GM19035 (cell line): ENCODE results near the gene XRCC3.

Source experiments
- ATAC-seq: cut with Tn5 transposase; IDR thresholded peaks from one replicate; pipeline ENCODE4 v1.9.1; 2021; ENCODE audit not compliant: unreplicated experiment

The XRCC3 gene

DNA sequence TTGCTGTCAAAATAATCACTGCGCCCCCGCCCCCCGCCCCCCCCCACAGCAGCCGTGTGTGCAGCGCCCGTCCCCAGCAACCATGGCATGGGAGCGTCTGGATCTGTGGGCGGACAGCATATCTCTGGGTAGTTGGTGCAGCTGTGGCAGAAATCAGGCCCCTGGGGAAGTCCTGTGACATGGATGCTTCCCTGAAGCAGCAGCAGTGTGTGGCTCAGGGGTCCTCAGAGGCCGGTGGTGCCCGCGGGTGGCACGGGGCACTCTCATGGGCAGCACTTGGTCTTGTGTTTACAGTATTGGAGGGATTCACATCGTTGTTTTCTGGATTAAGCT is 19.2 kb downstream of the XRCC3 start:
- ATAC-seq, result no peak

GRCh38 chr14:103695296-103696069 is 19.8 kb downstream of the XRCC3 start:
- no peak for ATAC-seq

- no peak for ATAC-seq
Measured at GRCh38 chr14:103694572-103695026, 20.7 kb downstream of the XRCC3 start.

DNA sequence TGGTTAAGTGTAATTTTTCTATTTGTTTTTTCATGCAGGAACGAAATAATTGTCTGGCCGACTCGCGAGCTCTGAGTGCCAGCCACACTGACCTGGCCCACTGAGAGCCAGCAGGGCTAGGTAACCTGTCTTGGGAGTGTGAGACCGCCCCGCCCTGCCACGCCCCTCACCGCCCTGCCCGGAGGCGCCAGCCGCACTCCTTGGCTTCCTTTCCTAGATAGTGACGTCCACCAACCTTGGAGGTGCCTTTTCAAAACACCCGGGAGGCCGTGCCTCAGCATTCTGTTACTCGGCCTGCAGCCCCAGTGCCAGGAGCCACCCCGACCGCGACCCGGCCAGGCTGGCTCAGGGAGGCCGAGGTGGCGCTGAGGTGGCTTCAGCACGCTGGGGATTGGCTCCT is 21.7 kb downstream of the XRCC3 start:
- no peak for ATAC-seq

- ATAC-seq, result no peak
Measured at GRCh38 chr14:103692871-103693270, 22.4 kb downstream of the XRCC3 start.

DNA sequence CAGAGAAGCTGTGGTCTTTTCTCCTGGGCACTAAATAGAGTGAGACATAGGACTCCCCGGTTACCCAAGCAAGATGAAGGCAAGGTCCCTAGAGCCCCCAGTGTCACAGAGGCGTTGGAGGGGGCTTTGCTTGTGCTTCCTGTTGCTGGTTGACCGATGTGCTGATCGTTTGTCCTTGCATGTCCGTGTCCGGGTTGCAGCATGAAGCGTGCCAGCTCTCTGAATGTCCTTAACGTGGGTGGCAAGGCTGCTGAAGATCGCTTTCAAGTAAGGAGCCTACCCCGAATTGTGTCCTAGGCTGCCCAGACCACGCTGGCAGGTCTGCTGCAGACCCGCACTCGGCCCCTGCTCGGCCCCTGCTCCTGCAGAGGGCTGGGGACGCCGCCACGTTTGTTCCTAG is 23.1 kb downstream of the XRCC3 start:
- ATAC-seq, result peak; percentile 22

DNA sequence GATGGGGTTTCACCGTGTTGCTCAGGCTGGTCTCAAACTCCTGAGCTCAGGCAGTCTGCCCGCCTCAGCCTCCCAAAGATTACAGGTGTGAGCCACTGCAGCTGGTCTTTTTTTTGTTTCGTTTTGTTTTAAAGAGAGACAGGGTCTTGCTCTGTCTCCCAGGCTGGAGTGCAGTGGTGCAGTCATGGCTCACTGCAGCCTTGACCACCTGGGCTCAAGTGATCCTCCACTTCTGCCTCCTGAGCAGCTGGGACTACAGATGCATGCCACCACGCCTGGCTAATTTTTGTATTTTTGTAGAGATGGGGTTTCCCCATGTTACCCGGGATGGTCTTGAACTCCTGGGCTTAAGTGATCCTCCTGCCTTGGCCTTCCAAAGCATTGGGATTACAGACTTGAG is 23.6 kb downstream of the XRCC3 start:
- ATAC-seq, result peak; percentile 41

DNA sequence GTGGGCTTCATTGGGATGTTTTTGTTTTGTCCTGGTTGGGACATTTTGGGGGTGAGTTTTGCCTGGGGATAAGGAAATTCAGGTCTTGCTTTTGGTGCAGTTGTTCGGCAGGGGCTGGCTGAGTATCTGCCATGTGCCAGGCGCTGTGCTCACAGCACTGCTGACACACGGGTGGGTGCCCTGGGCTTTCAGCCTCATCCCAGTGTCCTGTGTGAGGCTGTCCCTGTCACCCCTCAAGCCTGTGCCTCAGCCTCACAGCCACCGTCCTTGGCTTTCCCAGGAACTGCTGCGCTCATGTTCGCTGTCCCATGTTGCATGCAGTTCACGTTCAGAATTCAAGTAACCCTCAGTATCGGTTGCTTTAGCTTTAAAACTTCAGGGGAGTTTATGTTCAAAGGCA is 24.9 kb downstream of the XRCC3 start:
- ATAC-seq, result no peak

GRCh38 chr14:103688906-103689902 is 26.0 kb downstream of the XRCC3 start:
- peak; percentile 53 for ATAC-seq

- ATAC-seq, result no peak
Measured at GRCh38 chr14:103688441-103688840, 26.8 kb downstream of the XRCC3 start.

GRCh38 chr14:103687712-103688111 is 27.5 kb downstream of the XRCC3 start:
- ATAC-seq, result no peak

DNA sequence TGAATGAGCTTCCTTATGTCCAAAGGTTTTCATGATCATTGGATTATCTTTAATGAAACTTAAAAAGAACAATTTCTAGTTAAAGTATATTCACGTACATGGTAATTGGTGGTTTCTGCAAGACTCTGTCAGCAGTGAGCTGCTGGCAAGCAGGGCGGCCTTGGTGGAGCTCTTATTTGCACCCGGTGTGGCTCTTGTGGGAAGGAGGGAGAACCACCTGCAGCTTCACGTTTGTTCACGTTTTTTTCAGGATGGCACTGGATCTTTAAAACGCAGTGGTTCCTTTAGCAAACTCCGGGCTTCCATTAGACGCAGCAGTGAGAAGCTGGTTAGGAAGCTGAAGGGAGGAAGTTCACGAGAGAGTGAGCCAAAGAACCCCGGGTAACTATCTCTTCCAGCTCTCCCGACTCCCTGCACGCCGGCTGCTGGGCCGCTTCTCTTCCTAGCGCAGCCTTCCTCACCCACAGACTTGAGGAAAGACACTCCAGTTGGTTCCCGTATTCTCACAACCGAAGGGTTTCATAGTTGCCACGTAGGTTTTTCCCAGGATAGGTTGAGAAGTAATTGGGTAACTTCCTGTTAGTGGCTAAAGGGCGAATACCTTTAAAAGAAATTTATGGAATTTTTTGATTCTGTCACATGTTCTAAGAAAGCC is 28.3 kb downstream of the XRCC3 start:
- ATAC-seq, result no peak

DNA sequence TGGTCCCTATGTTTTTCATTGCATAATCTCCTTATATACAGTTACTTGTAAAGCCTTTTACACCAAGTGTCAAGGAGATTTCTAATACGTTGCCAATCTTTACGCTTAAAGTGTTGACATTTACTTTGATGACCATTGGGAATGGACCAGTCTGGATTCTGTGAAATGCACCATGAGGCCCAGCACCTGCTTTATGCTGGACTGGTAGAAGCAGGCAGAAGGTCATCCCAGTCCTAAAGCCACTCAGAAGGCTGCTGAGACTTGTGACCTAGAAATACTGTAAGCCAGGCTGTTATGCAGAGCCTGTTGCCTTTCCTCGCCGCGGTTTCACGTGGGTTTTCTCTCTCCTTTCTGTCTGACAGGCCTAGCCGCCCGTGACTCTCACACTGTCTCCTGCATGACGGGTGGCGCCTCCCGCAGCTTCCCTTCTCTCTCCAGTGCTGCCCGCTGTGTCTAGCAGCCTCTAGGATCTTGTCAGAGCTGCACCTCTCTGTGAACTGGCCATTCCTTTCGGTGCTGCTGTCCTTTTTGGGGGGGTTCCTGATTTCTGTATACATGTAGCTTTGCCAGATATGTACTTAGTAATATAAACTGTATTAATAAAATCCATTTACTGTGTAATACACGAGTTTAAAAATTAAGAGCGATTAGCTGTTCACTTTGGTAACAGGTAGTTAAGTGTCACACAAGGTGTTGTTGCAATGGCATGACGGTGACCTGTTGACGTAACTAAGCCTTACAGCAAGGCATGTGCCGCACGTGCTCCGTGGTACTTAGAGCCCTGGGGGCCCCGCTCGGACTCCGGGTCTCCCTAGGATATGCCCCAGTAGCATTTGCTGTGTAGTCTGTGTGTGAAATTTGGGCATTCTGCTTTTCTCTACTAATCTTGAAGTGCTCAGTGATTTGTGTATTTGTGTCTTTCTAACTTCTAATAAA is 29.7 kb downstream of the XRCC3 start:
- no peak for ATAC-seq

- ATAC-seq, result no peak
Measured at GRCh38 chr14:103684871-103685270, 30.4 kb downstream of the XRCC3 start.

DNA sequence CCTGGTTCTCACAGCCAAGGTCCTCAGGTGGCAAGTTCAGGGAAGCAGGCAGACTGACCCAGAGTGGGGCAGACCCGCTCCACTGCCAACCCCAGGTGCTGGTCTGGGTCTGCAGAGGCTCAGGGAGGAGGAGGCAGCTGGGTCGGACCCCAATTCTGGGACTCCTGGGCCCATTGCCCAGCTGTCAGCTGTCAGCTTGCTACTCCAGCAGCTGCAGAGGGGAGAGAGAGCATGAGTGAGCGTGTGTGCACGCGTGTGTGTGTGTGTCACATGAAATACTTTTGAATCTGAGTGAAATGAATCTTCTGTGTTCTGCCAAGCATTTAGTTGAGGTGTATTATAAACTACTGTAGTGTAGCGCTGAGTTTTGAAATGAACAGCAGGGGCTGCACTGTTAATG is 30.8 kb downstream of the XRCC3 start:
- no peak for ATAC-seq

DNA sequence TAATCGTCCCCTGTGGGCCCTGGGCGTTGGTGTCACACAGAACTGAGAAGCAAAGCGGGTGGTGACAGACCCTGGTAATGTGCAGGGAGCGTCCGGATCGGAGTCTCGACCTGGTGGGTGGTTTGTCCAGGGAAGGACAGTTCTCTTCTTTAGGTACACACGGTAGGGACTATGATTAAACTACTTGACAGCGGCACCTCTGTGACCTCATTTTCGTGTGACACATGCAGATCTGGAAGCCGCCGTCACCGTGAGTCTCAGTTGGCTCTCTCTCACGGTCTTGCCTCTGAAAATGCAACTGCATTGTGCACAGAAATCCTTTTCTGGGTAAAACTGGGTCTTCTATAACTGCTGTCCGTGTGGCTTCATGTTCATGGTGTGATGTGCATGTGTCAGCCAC is 32.1 kb downstream of the XRCC3 start:
- ATAC-seq, result no peak

DNA sequence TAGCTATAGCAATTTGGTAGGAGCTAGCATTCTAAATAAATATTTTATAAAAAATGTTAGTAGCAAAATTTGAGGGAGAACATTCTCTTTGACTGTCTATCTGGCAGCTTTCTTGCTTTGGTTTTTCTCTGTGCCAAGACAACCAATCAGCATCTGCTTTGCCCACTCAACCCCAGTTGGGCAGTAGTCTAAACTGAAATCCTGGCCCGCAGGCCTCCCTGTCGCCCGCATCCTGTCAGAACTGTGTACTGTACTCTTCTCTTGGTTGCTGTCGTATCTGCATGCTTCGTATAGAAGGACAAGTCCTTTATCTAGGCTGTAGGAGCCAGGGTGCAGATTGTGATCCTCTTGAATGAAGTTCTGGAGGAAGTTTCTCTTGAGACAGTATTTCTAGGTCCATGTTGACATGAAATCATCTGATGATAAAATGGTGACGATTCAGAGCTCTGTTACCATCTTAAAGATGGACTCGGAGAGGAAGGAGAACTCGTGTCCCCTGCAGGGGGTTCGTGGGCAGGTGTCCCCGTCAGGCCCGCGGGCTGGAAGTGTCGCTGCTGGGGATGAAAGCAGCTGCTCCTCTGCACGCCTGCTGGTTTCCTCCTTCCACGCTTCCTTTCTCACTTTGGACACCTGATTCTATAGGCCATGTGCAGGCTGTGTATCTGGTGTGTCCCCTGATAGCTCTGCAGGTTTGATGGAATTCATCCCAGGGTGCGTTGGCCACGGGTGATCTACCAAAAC is 34.6 kb downstream of the XRCC3 start:
- ATAC-seq, result no peak

GRCh38 chr14:103679351-103679750 is 35.9 kb downstream of the XRCC3 start:
- peak; percentile 82 for ATAC-seq

DNA sequence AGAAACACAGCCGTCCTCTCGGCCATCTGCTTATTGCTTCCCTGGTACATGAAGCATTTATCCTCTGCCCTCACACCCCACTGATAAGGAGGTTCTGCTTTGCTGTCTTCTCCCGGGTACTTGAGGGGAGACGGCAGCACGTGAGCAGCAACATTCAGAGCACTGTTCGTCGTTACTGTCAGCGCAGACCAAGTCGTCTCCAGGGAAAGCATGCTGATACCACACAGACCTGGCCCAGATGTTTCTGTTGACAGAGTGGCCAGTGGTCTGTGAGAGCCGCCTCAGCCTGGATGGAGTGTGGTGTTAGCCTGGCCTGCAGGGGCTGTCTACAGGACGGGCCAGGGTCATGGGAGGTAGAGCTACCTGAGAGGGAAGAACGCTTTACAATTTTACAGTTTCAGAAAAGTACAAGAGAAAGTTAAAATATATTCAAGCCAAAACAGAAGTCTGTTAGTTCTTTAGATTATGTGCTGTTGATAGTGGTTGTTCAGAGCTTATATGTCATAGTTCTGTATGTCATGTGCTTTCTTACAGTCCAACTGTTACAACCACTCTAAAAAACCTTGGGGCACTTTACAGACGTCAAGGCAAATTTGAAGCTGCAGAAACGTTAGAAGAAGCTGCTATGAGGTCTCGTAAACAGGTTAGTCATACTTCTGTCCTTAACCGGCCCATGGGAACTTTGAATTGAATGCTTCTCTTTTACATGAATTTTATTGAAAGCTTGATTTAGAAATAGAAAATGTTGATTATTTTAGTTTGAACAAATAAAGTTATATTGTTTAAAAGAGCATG is 38.2 kb downstream of the XRCC3 start:
- no peak for ATAC-seq
